ENCODE results near the gene ANKRD22. TPM values are rescaled to one million over a fixed set of nuclear protein-coding genes. Genes with fewer than 3 reads are reported as not detected.

Gene ANKRD22
- total and polyA plus RNA-seq, 9 of the 15 experiments (the other 6 are each of a cell fraction or from before 2014, with no cell fraction given) = not detected

- no peaks in the 10 kb centered on the region for H3K36me3 ChIP-seq (ENCODE audit: control insufficient read depth, insufficient read depth, low read length)
- no peak overlapping the region for H3K9ac ChIP-seq (ENCODE audit: insufficient read depth in 1 of 2, low read depth in 2 of 2, low read length in 2 of 2)
- no TSS peak for BruUV-seq (replicated peaks)
- in situ Hi-C loops (cut with MboI) = no loop called here
- no peaks in the 10 kb centered on the region for H3K9me1 ChIP-seq (ENCODE audit: control insufficient read depth, insufficient read depth, low read length)
- no peaks in the 10 kb centered on the region for H3K4me1 ChIP-seq (replicated peaks in 1 of 2; ENCODE audit: control insufficient read depth in 2 of 2, insufficient read depth in 2 of 2, low read length in 2 of 2)
- no peak overlapping the region for H2AFZ ChIP-seq (ENCODE audit: low read depth, low read length)
- ATAC-seq = no peak
- intact Hi-C loops (cut with micrococcal nuclease) = no loop called here
- no peak overlapping the region for H3K27ac ChIP-seq (ENCODE audit: extremely low read depth, low read depth, low read length)
- no peak overlapping the region for H3K4me2 ChIP-seq (ENCODE audit: insufficient read depth, low read length)
- H4K20me1 ChIP-seq (replicated peaks; ENCODE audit: control insufficient read depth, insufficient read depth, low read length) = no peaks in the 10 kb centered on the region
- no peak for DNase-seq (ENCODE audit: extremely low read depth in 1 of 4, low spot score in 3 of 4)
- ChIA-PET CTCF (ENCODE audit: low intra/inter-chr PET ratio) (no interaction called here), POLR2A (no interaction called here)
- FAIRE-seq = no peak
- no peaks in the 10 kb centered on the region for H3K9me3 ChIP-seq (replicated peaks; ENCODE audit: control insufficient read depth, insufficient read depth, low read depth, low read length)
- H3K79me2 ChIP-seq (ENCODE audit: control insufficient read depth, insufficient read depth, low read length) = no peaks in the 10 kb centered on the region
- no peak for TF ChIP-seq NCOR1 (IDR thresholded peaks at IDR 0.05)
- no peak for TF ChIP-seq KLF10 (CRISPR knock-in tag; IDR thresholded peaks at IDR 0.05)
- TF ChIP-seq TAL1 (IDR thresholded peaks at IDR 0.05) = no peak
- no peak for TF ChIP-seq HMGXB4 (CRISPR knock-in tag; IDR thresholded peaks at IDR 0.05)
- TF ChIP-seq ATF6 (CRISPR knock-in tag; IDR thresholded peaks at IDR 0.05) = no peak
- TF ChIP-seq USF1 (CRISPR knock-in tag; IDR thresholded peaks at IDR 0.05) = no peak
- TF ChIP-seq ZNF274 (IDR thresholded peaks at IDR 0.05; ENCODE audit: borderline replicate concordance, low read depth, low read length) = no peak
- TF ChIP-seq HDAC2 (IDR thresholded peaks at IDR 0.05) = no peak
- no peak for TF ChIP-seq TCFL5 (CRISPR knock-in tag; conservative IDR thresholded peaks at IDR 0.05)
- no peak for TF ChIP-seq HOMEZ (CRISPR knock-in tag; IDR thresholded peaks at IDR 0.05)
- no peak for TF ChIP-seq EZH2 (IDR thresholded peaks at IDR 0.05; ENCODE audit: borderline replicate concordance, low read depth, low read length)
- H3K27me3 ChIP-seq (ENCODE audit: control insufficient read depth in 2 of 2, insufficient read depth in 2 of 2, low read length in 2 of 2) = no peaks in the 10 kb centered on the region
- no peak overlapping the region for H3K4me3 ChIP-seq
Measured at GRCh38 chr10:88886557-88886956, 34.9 kb upstream of the ANKRD22 start.

Data from K562 (cell line).